Liver (tissue), 9 donors: ENCODE results near the gene JAG1. TPM values are rescaled to one million over a fixed set of nuclear protein-coding genes. Genes with fewer than 3 reads are reported as not detected.

Experiments
- DNase-seq: peaks from one replicate; pipeline ENCODE4 v3.0.0-alpha.2; 2017; ENCODE audit warnings: low spot score
- H3K27ac ChIP-seq, 2 donors: one replicate each; pipeline ENCODE4 v1.7.0; 2013; ENCODE audit warnings: inconsistent platforms in 2 of 2, low read length in 2 of 2, control low read depth in 1 of 2, low read depth in 1 of 2, mild to moderate bottlenecking in 1 of 2
- H3K27me3 ChIP-seq, 4 donors: one replicate each; pipeline versions ENCODE4 v1.6.1 to v1.7.0; 2013; ENCODE audit warnings: low read length in 3 of 4, inconsistent platforms in 1 of 4, mild to moderate bottlenecking in 1 of 4, moderate library complexity in 1 of 4; ENCODE audit not compliant: control insufficient read depth in 4 of 4, insufficient read depth in 4 of 4
- H3K36me3 ChIP-seq, 4 donors: one replicate each; pipeline versions ENCODE4 v1.6.1 to v1.7.0; 2013; ENCODE audit warnings: low read length in 3 of 4, mild to moderate bottlenecking in 3 of 4, low read depth in 1 of 4, moderate library complexity in 1 of 4; ENCODE audit not compliant: control insufficient read depth in 4 of 4, insufficient read depth in 3 of 4
- H3K4me1 ChIP-seq, 4 donors: one replicate each; pipeline versions ENCODE4 v1.6.1 to v1.7.0; 2013; ENCODE audit warnings: low read length in 3 of 4, mild to moderate bottlenecking in 3 of 4, moderate library complexity in 1 of 4; ENCODE audit not compliant: control insufficient read depth in 4 of 4, insufficient read depth in 4 of 4
- H3K4me3 ChIP-seq, 3 donors: one replicate each; pipeline versions ENCODE4 v1.6.1 to v1.7.0; 2013; ENCODE audit warnings: low read length in 3 of 3, control low read depth in 1 of 3, low read depth in 1 of 3, mild to moderate bottlenecking in 1 of 3
- H3K9ac ChIP-seq, 2 donors: one replicate each; pipeline ENCODE4 v1.7.0; 2013; ENCODE audit warnings: low read length in 2 of 2, mild to moderate bottlenecking in 2 of 2, moderate library complexity in 2 of 2, control low read depth in 1 of 2, low read depth in 1 of 2
- H3K9me3 ChIP-seq, 4 donors: one replicate each; pipeline versions ENCODE4 v1.6.1 to v1.7.0; 2013; ENCODE audit warnings: low read length in 3 of 4; ENCODE audit not compliant: control insufficient read depth in 4 of 4
- EGR1 ChIP-seq, 2 donors: IDR thresholded peaks; 2 replicates each; pipeline ENCODE4 v1.6.1; 2016 to 2018; ENCODE audit warnings: antibody characterized with exemption in 2 of 2, low read depth in 2 of 2
- FOXA1 ChIP-seq: IDR thresholded peaks from 2 replicates; pipeline ENCODE4 v1.6.1; 2016; ENCODE audit warnings: antibody characterized with exemption
- FOXA2 ChIP-seq: IDR thresholded peaks from 2 replicates; pipeline ENCODE4 v1.6.1; 2016; ENCODE audit warnings: antibody characterized with exemption
- GABPA ChIP-seq, 2 donors: IDR thresholded peaks in 1 of 2; conservative IDR thresholded peaks in 1 of 2; 2 replicates each; pipeline ENCODE4 v1.6.1; 2016; ENCODE audit warnings: antibody characterized with exemption in 2 of 2, mild to moderate bottlenecking in 1 of 2, moderate library complexity in 1 of 2
- JUND ChIP-seq, 2 donors: IDR thresholded peaks; 2 replicates each; pipeline ENCODE4 v1.6.1; 2016; ENCODE audit warnings: antibody characterized with exemption in 2 of 2
- MAX ChIP-seq: IDR thresholded peaks from 2 replicates; pipeline ENCODE4 v1.6.1; 2016; ENCODE audit warnings: antibody characterized with exemption
- NR2F2 ChIP-seq: IDR thresholded peaks from 2 replicates; pipeline ENCODE4 v1.6.1; 2016; ENCODE audit warnings: antibody characterized with exemption
- RAD21 ChIP-seq, 2 donors: IDR thresholded peaks; 2 replicates each; pipeline ENCODE4 v1.6.1; 2016; ENCODE audit warnings: antibody characterized with exemption in 2 of 2, mild to moderate bottlenecking in 2 of 2
- REST ChIP-seq: IDR thresholded peaks from 2 replicates; pipeline ENCODE4 v1.6.1; 2016; ENCODE audit warnings: antibody characterized with exemption, mild to moderate bottlenecking
- RXRA ChIP-seq, 2 donors: IDR thresholded peaks; 2 replicates each; pipeline ENCODE4 v1.6.1; 2017 to 2018; ENCODE audit warnings: antibody characterized with exemption in 2 of 2, mild to moderate bottlenecking in 1 of 2
- SP1 ChIP-seq: IDR thresholded peaks from 2 replicates; pipeline ENCODE4 v1.6.1; 2018; ENCODE audit warnings: antibody characterized with exemption, mild to moderate bottlenecking
- TAF1 ChIP-seq: conservative IDR thresholded peaks from 2 replicates; pipeline ENCODE4 v1.6.1; 2016; ENCODE audit warnings: antibody characterized with exemption, mild to moderate bottlenecking
- YY1 ChIP-seq: IDR thresholded peaks from 2 replicates; pipeline ENCODE4 v1.6.1; 2016; ENCODE audit warnings: antibody characterized with exemption, mild to moderate bottlenecking
- ZBTB33 ChIP-seq: IDR thresholded peaks from 2 replicates; pipeline ENCODE4 v1.6.1; 2016; ENCODE audit warnings: antibody characterized with exemption
- WGBS: extraction: QIAGEN DNeasy Blood & Tissue Kit; methylation state at CpG from one replicate; pipeline ENCODE4 v1.1.7; 2013; 5-methylcytosine and 5-hydroxymethylcytosine counted together
- polyA plus RNA-seq, 2 donors: library from polyadenylated mRNA; stranded (reverse) in 1 of 2; unstranded in 1 of 2; fragments of 200-250 nt in 1 of 2; fragments of >200 nt in 1 of 2; fragmentation: Nextera tagmentation in 1 of 2; extraction: Ambion mirVana in 1 of 2; gene quantifications; one replicate each; pipeline versions ENCODE4 v1.2.1 to v1.2.3, GENCODE V29; 2013 to 2015
- total RNA-seq, 2 donors: library from RNA; depleted of rRNA; stranded (reverse); fragments of >200 nt; gene quantifications; one replicate each; pipeline ENCODE4 v1.2.3, GENCODE V29; 2014
- TF ChIP-seq, protein P1 (sequence below): IDR thresholded peaks from 2 replicates; pipeline ENCODE4 v1.6.1; 2016; ENCODE audit warnings: antibody characterized with exemption
- TF ChIP-seq, protein P2 (sequence below): fragments of 150-350 bp; IDR thresholded peaks from 2 replicates; pipeline ENCODE4 v1.5.1; 2017; ENCODE audit warnings: improper control_type of control experiment, low read depth, low read length; ENCODE audit not compliant: missing input control
- donor health status: healthy.
- donor health status: healthy.
- donor health status: healthy.
- donor health status: healthy.
- donor health status: healthy.

Gene JAG1
- total and polyA plus RNA-seq, 4 donors: 1.8 to 16.6 (median 4.6) TPM

GRCh38 chr20:10683537-10683936 is 9.7 kb upstream of the JAG1 start:
- Histone ChIP-seq H3K27ac (no peak overlapping the region), H3K9ac (no peak overlapping the region), H3K4me3 (no peak overlapping the region), H3K36me3 (no peaks in the 10 kb centered on the region), H3K9me3 (no peaks in the 10 kb centered on the region), H3K4me1 (no peaks in the 10 kb centered on the region), H3K27me3 (no peaks in the 10 kb centered on the region)
- DNase-seq: no peak
- 96% methylated on average over 2 of the region's 2 CpGs for WGBS
- TF ChIP-seq SP1: no peak

DNA sequence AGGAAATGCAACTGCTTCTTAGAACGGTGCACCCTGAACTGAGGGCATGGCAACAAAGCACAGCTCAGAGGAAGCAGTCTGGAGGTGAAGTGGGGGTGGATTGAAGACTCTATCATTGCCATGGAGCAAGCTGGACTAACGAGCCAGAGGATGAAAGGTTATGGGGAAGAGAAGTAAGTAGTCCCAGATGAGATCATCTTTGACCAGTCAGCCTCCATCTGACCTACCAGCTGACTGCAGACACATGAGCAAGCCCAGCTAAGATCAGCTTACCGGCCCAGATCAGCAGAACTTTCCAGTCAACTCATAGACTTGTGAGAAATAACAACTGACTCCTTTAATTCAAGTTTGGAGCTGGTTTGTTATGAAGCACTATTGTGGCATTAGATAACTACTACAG is 9.1 kb upstream of the JAG1 start:
- Histone ChIP-seq H3K4me1 (no peaks in the 10 kb centered on the region), H3K27me3 (no peaks in the 10 kb centered on the region), H3K27ac (no peak overlapping the region), H3K36me3 (no peaks in the 10 kb centered on the region), H3K9me3 (no peaks in the 10 kb centered on the region), H3K9ac (no peak overlapping the region), H3K4me3 (no peak overlapping the region)
- no peak for TF ChIP-seq YY1
- no peak for TF ChIP-seq RAD21 (IDR thresholded peaks at IDR 0.05)
- no peak for TF ChIP-seq TAF1
- TF ChIP-seq GABPA (IDR thresholded peaks at IDR 0.05 in 1 of 2, conservative IDR thresholded peaks at IDR 0.05 in 1 of 2): no peak
- TF ChIP-seq SP1: no peak
- TF ChIP-seq, protein P1, sequence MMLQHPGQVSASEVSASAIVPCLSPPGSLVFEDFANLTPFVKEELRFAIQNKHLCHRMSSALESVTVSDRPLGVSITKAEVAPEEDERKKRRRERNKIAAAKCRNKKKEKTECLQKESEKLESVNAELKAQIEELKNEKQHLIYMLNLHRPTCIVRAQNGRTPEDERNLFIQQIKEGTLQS: no peak
- no peak for TF ChIP-seq RXRA (IDR thresholded peaks at IDR 0.05)
- no peak for TF ChIP-seq JUND (IDR thresholded peaks at IDR 0.05)
- no peak for TF ChIP-seq FOXA1
- TF ChIP-seq ZBTB33: no peak
- no peak for TF ChIP-seq NR2F2
- TF ChIP-seq MAX: no peak
- TF ChIP-seq, protein P2, sequence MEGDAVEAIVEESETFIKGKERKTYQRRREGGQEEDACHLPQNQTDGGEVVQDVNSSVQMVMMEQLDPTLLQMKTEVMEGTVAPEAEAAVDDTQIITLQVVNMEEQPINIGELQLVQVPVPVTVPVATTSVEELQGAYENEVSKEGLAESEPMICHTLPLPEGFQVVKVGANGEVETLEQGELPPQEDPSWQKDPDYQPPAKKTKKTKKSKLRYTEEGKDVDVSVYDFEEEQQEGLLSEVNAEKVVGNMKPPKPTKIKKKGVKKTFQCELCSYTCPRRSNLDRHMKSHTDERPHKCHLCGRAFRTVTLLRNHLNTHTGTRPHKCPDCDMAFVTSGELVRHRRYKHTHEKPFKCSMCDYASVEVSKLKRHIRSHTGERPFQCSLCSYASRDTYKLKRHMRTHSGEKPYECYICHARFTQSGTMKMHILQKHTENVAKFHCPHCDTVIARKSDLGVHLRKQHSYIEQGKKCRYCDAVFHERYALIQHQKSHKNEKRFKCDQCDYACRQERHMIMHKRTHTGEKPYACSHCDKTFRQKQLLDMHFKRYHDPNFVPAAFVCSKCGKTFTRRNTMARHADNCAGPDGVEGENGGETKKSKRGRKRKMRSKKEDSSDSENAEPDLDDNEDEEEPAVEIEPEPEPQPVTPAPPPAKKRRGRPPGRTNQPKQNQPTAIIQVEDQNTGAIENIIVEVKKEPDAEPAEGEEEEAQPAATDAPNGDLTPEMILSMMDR: no peak
- TF ChIP-seq FOXA2: no peak
- TF ChIP-seq EGR1 (IDR thresholded peaks at IDR 0.05; ENCODE audit: low read depth in 2 of 2): no peak
- TF ChIP-seq REST: no peak
- DNase-seq: no peak
- WGBS: 79% methylated on average over 3 of the region's 3 CpGs
